HG03045 (cell line): ENCODE results near the gene DNMT3L.
"Not testable (repeated sequence)": the region's sequence is repeated elsewhere in the genome, so short reads cannot be mapped to it uniquely, and the experiment has no call there.

Experiments
- ATAC-seq: cut with Tn5 transposase; IDR thresholded peaks from one replicate; pipeline ENCODE4 v1.9.1; 2021; ENCODE audit warnings: mild to moderate bottlenecking, moderate library complexity; ENCODE audit not compliant: unreplicated experiment

DNMT3L gene

GRCh38 chr21:44295163-44295573, 33.5 kb upstream of the DNMT3L start:
- no peak for ATAC-seq

- no peak for ATAC-seq
These were observed 32.9 kb upstream of the DNMT3L start for GRCh38 chr21:44294391-44295162.

GRCh38 chr21:44293551-44294231, 32.0 kb upstream of the DNMT3L start:
- no peak for ATAC-seq

- no peak for ATAC-seq
These were observed 31.1 kb upstream of the DNMT3L start for GRCh38 chr21:44292812-44293195.

- ATAC-seq: no peak
These were observed 30.5 kb upstream of the DNMT3L start for GRCh38 chr21:44291936-44292811.

GRCh38 chr21:44291078-44291935, 29.6 kb upstream of the DNMT3L start:
- ATAC-seq: no peak

- ATAC-seq: no peak
These were observed 28.8 kb upstream of the DNMT3L start for GRCh38 chr21:44290327-44291077.

GRCh38 chr21:44289381-44290010, 27.8 kb upstream of the DNMT3L start:
- ATAC-seq: no peak

- no peak for ATAC-seq
These were observed 26.8 kb upstream of the DNMT3L start for GRCh38 chr21:44288251-44289110.

GRCh38 chr21:44286716-44287632, 25.3 kb upstream of the DNMT3L start:
- ATAC-seq: no peak

GRCh38 chr21:44286086-44286715, 24.5 kb upstream of the DNMT3L start:
- ATAC-seq: no peak

- ATAC-seq: no peak
These were observed 23.7 kb upstream of the DNMT3L start, which contains the start of gene AIRE for GRCh38 chr21:44285138-44285992. TSS of gene AIRE (plus strand) at chr21:44285876. CDS start at chr21:44286007, 131 bp downstream.

- ATAC-seq: no peak
These were observed 22.3 kb upstream of the DNMT3L start for GRCh38 chr21:44283948-44284347.

GRCh38 chr21:44283211-44283785, 21.6 kb upstream of the DNMT3L start:
- not testable (repeated sequence) for ATAC-seq

- ATAC-seq: no peak
These were observed 20.7 kb upstream of the DNMT3L start for GRCh38 chr21:44282370-44282769.
